Transverse colon (tissue), 4 donors: ENCODE results near the gene EPC2.

Source experiments
- CTCF ChIP-seq, 5 experiments: fragments of 200-600 bp in 3 of 5; fragments of 450-650 bp in 2 of 5; sonication (generic) in 3 of 5; IDR thresholded peaks; 1 replicate in 2 of 5; 2 replicates in 3 of 5; pipeline ENCODE4 v1.5.1; 2016 to 2017; ENCODE audit warnings: antibody characterized with exemption in 5 of 5, inconsistent platforms in 3 of 5, mild to moderate bottlenecking in 2 of 5, moderate library complexity in 1 of 5
- POLR2A ChIP-seq: fragments of 450-650 bp; IDR thresholded peaks from one replicate; pipeline ENCODE4 v1.6.1; 2016; ENCODE audit warnings: antibody characterized with exemption, mild to moderate bottlenecking, moderate library complexity
- POLR2AphosphoS5 ChIP-seq, 3 donors: sonication (generic); formaldehyde crosslinking; IDR thresholded peaks; one replicate each; pipeline ENCODE4 v1.6.1; 2016; ENCODE audit warnings: antibody characterized with exemption in 3 of 3

DNA sequence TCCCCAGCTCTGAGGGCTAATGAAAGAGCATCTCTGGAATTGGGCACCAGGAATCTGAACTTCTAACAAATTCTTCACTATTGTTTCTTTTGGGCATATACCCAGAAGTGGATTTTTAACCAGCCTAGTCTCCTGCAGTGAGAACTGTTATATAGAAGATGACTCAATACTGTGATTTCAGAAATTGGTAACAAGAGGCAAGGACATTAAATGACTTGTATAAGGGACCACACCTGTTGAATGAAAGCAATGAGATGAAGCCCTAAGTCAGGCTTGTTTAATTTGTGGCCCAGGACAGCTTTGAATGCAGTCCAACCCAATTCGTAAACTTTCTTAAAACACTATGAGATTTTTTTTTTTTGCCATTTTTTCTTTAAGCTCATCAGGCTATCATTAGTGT, 57.9 kb downstream of the EPC2 start:
- TF ChIP-seq CTCF (IDR thresholded peaks at IDR 0.05) (no peak), POLR2AphosphoS5 (IDR thresholded peaks at IDR 0.05) (no peak), POLR2A (no peak)
